Keratinocyte (primary cell): ENCODE data around the gene SYNE2. TPM values are rescaled to one million over a fixed set of nuclear protein-coding genes. Genes with fewer than 3 reads are reported as not detected.

ENCODE experiments used
- DNase-seq: peaks from one replicate; pipeline ENCODE4 v3.0.0-alpha.2; 2011; ENCODE audit warnings: low read depth, missing footprints, low spot score
- FAIRE-seq: peaks from 2 replicates; lab custom pipeline; 2011; peaks lifted over from hg19 to GRCh38; lab: Jason Lieb, UNC
- H2AFZ ChIP-seq: 2 replicates; pipeline ENCODE4 v1.6.0; 2012; ENCODE audit warnings: low read length, control low read depth, inconsistent platforms; ENCODE audit not compliant: control insufficient read depth
- H3K27ac ChIP-seq: 2 replicates; pipeline ENCODE4 v1.5.1; 2011; ENCODE audit warnings: low read length; ENCODE audit not compliant: control insufficient read depth, insufficient read depth
- H3K27me3 ChIP-seq: 3 replicates; pipeline ENCODE4 v1.6.0; 2011; ENCODE audit warnings: low read length; ENCODE audit not compliant: control insufficient read depth, insufficient read depth; ENCODE audit errors: extremely low read depth
- H3K36me3 ChIP-seq, 2 experiments: 2 replicates in 1 of 2; 3 replicates in 1 of 2; pipeline ENCODE4 v1.5.1; 2011; ENCODE audit warnings: low read length in 2 of 2, mild to moderate bottlenecking in 1 of 2; ENCODE audit not compliant: control insufficient read depth in 2 of 2, insufficient read depth in 2 of 2; ENCODE audit errors: extremely low read depth in 1 of 2
- H3K4me1 ChIP-seq: 3 replicates; pipeline ENCODE4 v1.5.1; 2011; ENCODE audit warnings: low read length; ENCODE audit not compliant: control insufficient read depth, insufficient read depth; ENCODE audit errors: extremely low read depth
- H3K4me2 ChIP-seq: 3 replicates; pipeline ENCODE4 v1.6.0; 2011; ENCODE audit warnings: low read depth, low read length; ENCODE audit not compliant: control insufficient read depth, insufficient read depth; ENCODE audit errors: extremely low read depth
- H3K4me3 ChIP-seq, 3 experiments: fragments of 200-600 bp in 1 of 3; sonication (generic) in 1 of 3; 2 replicates in 2 of 3; 3 replicates in 1 of 3; pipeline ENCODE4 v1.5.1; 2011 to 2016; ENCODE audit warnings: low read length in 3 of 3, mild to moderate bottlenecking in 3 of 3, control low read depth in 2 of 3, inconsistent platforms in 1 of 3, low read depth in 1 of 3, mixed read lengths in 1 of 3, mixed run types in 1 of 3, moderate library complexity in 1 of 3; ENCODE audit not compliant: control insufficient read depth in 2 of 3, insufficient read depth in 2 of 3; ENCODE audit errors: extremely low read depth in 1 of 3
- H3K79me2 ChIP-seq: 2 replicates; pipeline ENCODE4 v1.6.0; 2012; ENCODE audit warnings: low read length; ENCODE audit not compliant: control insufficient read depth, insufficient read depth
- H3K9ac ChIP-seq: 3 replicates; pipeline ENCODE4 v1.6.0; 2011; ENCODE audit warnings: low read length; ENCODE audit not compliant: control insufficient read depth, insufficient read depth; ENCODE audit errors: extremely low read depth
- H3K9me1 ChIP-seq: 3 replicates; pipeline ENCODE4 v1.6.0; 2011; ENCODE audit warnings: low read length; ENCODE audit not compliant: control insufficient read depth, insufficient read depth; ENCODE audit errors: extremely low read depth
- H3K9me3 ChIP-seq: 2 replicates; pipeline ENCODE4 v1.5.1; 2012; ENCODE audit warnings: low read depth, low read length; ENCODE audit not compliant: control insufficient read depth
- H4K20me1 ChIP-seq: 3 replicates; pipeline ENCODE4 v1.6.0; 2011; ENCODE audit warnings: low read length; ENCODE audit not compliant: control insufficient read depth, insufficient read depth; ENCODE audit errors: extremely low read depth
- CTCF ChIP-seq, 3 experiments: IDR thresholded peaks in 1 of 3; conservative IDR thresholded peaks in 1 of 3; optimal IDR thresholded peaks in 1 of 3; 2 replicates in 2 of 3; 3 replicates in 1 of 3; pipeline versions ENCODE3 to v1.5.1; 2011; ENCODE audit warnings: low read length in 3 of 3, mild to moderate bottlenecking in 3 of 3, moderate library complexity in 2 of 3, control low read depth in 1 of 3, inconsistent platforms in 1 of 3; ENCODE audit not compliant: insufficient read depth in 2 of 3; ENCODE audit errors: extremely low read depth in 1 of 3
- EZH2 ChIP-seq: IDR thresholded peaks from one replicate; pipeline ENCODE4 v1.6.1; 2012; ENCODE audit warnings: inconsistent platforms, mild to moderate bottlenecking, low read length, moderate library complexity
- dilution Hi-C: fragments of 300-500 bp; cut with MboI; formaldehyde crosslinking; loops from one replicate; pipeline ENCODE4 v1.7.0; 2020; ENCODE audit warnings: low sequenced_read_pairs; ENCODE audit not compliant: extremely low pct_ligation_motif_present
- polyA plus RNA-seq, 5 experiments: library from polyadenylated mRNA; depleted of rRNA in 3 of 5; stranded (reverse) in 3 of 5; stranded (forward) in 1 of 5; unstranded in 1 of 5; fragments of >200 nt; gene quantifications; 1 replicate in 1 of 5; 2 replicates in 3 of 5; 3 replicates in 1 of 5; pipeline versions ENCODE4 v1.2.1 to v1.2.3, GENCODE V29; 2011 to 2012; ENCODE audit warnings: missing spikeins in 2 of 5, low read depth in 1 of 5, low replicate concordance in 1 of 5

SYNE2 gene
- polyA plus RNA-seq, 1 donor (not counting 4 experiments of a cell fraction or from before 2014, with no cell fraction given): 9.9 TPM

DNA sequence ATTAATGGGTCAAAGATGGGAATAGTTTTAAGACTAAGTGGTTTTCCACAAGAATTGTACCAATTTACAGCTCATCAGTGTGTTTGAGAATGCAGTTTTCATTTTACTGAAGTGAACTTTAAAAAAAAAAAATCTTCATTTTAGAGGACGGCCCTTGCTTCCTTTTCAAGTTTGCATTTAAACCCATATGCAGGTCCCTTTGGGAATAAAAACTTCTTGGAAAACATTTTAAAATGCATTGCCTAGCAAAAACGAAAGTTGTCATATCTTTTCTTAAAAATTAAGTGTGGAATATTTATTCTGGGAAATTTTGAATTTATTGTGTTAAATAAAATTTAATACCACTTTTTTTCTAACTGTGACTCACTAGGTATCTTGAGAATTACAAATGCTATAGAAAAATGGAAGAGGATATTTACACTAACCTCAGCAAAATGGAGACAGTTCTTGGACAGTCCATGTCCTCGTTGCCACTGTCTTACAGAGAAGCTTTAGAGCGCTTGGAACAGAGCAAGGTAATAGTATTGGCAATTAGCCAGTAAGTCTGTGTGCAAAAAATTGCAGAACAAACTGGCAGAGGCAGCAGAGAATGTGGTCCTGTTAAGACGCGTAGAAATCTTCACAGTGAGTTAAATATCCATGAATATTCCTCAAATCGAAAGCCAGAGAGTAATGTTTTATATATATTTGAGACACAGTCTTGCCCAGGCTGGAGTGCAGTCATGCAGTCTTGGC lies 209.7 kb downstream of the SYNE2 start:
- DNase-seq (no peak), FAIRE-seq (peak; percentile 61)
- H3K4me2 ChIP-seq: peak overlapping the region; percentile 89
- no peaks in the 10 kb centered on the region for H3K36me3 ChIP-seq
- peaks cover 40% of the 10 kb centered on the region for H3K4me1 ChIP-seq
- dilution Hi-C loops: no loop called here
- H3K9me1 ChIP-seq: no peaks in the 10 kb centered on the region
- TF ChIP-seq CTCF (optimal IDR thresholded peaks at IDR 0.05 in 1 of 3, IDR thresholded peaks at IDR 0.05 in 1 of 3, conservative IDR thresholded peaks at IDR 0.05 in 1 of 3; ENCODE audit: extremely low read depth in 1 of 3, insufficient read depth in 2 of 3, low read length in 3 of 3) (no peak), EZH2 (no peak)
- H3K79me2 ChIP-seq: no peaks in the 10 kb centered on the region
- H3K9ac ChIP-seq: peak overlapping the region; percentile 48
- H2AFZ ChIP-seq: peak overlapping the region; percentile 71
- peak overlapping the region; percentile 31 for H3K27ac ChIP-seq
- H4K20me1 ChIP-seq: no peaks in the 10 kb centered on the region
- H3K27me3 ChIP-seq: no peaks in the 10 kb centered on the region
- no peaks in the 10 kb centered on the region for H3K9me3 ChIP-seq
- peak overlapping the region in 2 of 3 experiments; percentile 48 to 49 for H3K4me3 ChIP-seq

DNA sequence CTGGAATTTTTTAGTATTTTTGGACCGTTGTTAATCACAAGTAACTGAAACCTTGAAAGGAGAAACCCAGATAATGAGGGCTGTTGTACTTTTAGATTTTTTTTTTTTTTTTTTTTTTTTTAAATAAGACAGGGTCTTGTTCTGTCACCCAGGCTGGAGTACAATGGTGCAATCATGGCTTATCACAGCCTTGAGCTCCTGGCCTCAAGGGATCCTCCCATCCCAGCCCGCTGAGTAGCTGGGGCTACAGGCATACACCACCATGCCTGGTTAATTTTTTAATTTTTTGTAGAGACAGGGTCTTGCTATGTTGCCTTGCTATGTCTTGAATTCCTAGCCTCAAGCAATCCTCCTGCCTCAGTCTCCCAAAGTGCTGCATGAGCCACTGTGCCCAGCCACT lies 211.6 kb downstream of the SYNE2 start:
- no peak overlapping the region for H3K4me2 ChIP-seq
- H4K20me1 ChIP-seq: no peaks in the 10 kb centered on the region
- no peak overlapping the region for H3K4me3 ChIP-seq
- H3K9ac ChIP-seq: no peak overlapping the region
- H3K79me2 ChIP-seq: no peaks in the 10 kb centered on the region
- H3K27ac ChIP-seq: no peak overlapping the region
- H2AFZ ChIP-seq: no peak overlapping the region
- FAIRE-seq: no peak
- no peaks in the 10 kb centered on the region for H3K36me3 ChIP-seq
- DNase-seq: no peak
- no peaks in the 10 kb centered on the region for H3K27me3 ChIP-seq
- dilution Hi-C loops: no loop called here
- H3K4me1 ChIP-seq: peaks cover 35% of the 10 kb centered on the region
- TF ChIP-seq EZH2: no peak
- H3K9me1 ChIP-seq: no peaks in the 10 kb centered on the region
- H3K9me3 ChIP-seq: no peaks in the 10 kb centered on the region
